NOMO-1 treated with DMSO at 0.1 percent for 48 hours (cell line): Measurements from ENCODE around the gene THOC7.
A peak's percentile ranks its signal among the peaks of the same experiment; 100 is the strongest.

Experiments used
- DNase-seq: peaks from one replicate; lab custom pipeline; 2025; ENCODE audit not compliant: unreplicated experiment; lab: John Stamatoyannopoulos, UW

THOC7 gene

DNA sequence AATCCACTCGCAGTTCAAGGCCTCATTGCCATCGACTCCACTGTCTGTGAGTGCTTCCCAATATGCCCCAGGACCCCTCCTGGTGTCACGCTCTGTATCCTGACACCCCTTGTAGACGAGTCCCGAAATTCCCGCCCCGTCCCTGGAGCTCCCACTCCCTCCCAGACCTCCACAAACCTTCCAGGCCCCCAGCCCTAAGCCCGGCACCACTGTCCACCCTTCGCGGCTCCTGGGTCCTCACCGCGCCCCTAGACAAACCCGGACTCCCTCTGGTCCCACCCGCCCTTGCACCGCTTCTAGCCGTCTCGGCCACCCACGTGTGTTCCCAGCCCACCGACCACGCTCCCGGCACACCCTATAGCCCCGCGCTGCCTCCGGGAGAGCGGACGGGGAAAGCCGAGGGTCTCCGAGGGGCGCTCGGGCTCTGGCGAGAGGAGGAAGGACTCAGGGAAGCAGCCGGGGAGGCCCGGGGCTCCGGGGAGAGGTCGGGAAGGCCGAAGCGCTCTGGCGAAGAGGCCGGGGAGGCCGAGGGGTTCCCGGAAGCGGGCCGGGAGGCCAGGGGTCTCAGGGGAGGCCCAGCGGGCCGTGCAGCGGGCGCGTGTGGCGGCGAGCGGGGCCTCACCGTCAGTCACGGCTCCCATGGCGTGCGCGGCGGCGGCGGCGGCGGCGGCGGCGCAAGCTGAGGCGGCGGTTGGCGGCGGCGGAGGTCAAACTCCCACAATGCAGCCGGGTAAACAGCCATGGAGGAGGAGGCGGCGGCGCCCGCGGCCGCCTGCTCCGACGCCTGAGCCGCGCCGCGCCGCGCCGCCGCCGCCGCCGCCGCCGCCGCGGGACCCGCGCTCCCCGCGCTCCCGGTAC is at the start of gene THOC7, which contains the start of gene ATXN7:
THOC7 (minus strand) TSS at position 656 of the 858 bp plus-strand sequence; CDS start at position 641, 15 bp downstream.
ATXN7 (plus strand) TSS at position 718 of the 858 bp plus-strand sequence. CDS start 48,732 bp downstream, outside the sequence.
- peak; percentile 41 for DNase-seq

DNA sequence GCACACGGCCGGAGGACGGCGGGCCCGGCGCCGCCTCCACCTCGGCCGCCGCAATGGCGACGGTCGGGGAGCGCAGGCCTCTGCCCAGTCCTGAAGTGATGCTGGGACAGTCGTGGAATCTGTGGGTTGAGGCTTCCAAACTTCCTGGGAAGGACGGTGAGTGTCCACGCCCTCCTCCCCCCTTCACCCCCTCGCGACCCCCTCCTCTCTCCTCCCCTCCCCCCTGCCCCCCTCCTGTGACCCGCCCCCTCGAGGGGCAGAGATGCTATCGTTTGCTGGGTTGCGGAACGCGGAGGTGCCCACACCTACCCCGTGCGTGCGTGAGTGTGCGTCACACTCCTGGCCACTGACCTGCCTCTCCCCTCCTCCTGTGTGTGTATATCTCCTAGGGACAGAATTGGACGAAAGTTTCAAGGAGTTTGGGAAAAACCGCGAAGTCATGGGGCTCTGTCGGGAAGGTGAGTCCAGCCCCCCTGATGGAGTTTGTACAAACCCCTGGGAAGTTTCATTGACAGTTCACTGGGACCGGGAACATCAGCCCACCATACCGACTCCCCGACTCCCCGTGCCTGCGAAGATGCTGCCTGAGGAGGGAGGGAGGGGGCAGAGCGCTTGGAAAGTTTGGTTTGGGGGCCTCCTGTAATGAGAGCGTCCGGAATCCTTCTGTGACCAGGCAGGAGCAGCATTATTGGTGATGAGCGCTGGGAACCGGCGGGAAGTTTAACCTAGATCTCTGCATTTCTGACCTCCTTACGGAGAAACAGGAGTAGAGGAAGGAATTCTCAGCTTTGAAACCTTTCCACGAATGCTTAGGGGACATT is 49.4 kb upstream of the THOC7 start:
- DNase-seq, result no peak

DNA sequence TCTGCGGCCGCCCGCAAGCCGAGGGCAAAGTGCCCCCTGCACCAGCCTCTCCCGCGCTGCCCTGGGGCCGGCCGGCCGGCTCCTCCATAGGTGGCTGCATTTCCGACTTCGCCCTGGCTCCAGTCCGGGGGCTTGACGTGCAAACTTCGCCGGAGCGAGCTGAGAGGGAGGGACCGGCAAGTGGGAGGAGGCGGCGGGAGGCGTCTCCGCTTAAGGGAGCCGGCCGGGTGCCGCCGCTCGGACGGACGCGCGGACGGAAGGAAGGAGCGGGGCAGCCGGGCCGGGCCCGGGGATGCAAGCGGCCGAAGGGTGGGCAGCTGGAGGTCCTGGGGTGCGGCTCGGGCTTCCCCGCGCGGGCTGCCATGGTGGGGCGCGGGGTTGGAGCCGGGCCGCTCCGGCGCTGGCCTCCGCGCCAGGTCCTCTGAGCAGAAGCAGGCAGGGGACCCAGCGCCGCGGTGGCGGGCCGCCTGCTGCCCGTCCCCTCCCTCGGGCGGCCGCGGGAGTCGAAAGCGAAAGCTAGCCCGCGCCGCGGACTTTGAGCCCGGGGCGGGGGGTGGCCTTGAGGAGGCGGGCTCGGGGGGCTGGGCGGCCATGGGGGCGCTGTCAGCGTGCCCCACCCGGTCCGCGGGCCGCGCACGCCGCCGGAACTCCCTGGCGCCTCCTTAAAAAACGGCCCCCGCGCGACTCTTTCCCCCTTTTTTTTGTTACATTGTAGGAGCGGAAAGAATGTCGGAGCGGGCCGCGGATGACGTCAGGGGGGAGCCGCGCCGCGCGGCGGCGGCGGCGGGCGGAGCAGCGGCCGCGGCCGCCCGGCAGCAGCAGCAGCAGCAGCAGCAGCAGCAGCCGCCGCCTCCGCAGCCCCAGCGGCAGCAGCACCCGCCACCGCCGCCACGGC is 48.5 kb upstream of the THOC7 start, which contains the start of gene SCAANT1:
SCAANT1 (minus strand) TSS at position 511 of the 895 bp plus-strand sequence.
- peak; percentile 81 for DNase-seq

DNA sequence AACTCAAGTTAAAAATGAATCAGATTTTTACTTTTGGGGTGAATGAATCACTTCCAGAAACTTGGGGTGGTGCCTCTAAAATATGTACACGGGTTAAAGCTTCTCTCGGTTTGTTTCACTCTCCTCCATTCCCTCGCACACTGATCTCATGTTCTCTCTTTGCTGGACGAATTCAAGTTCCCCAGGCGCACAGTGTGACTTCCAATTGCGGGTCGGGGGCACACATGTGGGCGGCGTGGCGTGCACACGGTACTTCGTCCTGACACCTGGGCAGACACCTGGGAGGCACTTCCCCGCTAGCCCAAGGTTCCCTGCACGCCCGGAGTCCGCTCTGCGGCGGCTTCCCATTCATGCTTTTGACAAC is 47.9 kb upstream of the THOC7 start:
- DNase-seq, result no peak

DNA sequence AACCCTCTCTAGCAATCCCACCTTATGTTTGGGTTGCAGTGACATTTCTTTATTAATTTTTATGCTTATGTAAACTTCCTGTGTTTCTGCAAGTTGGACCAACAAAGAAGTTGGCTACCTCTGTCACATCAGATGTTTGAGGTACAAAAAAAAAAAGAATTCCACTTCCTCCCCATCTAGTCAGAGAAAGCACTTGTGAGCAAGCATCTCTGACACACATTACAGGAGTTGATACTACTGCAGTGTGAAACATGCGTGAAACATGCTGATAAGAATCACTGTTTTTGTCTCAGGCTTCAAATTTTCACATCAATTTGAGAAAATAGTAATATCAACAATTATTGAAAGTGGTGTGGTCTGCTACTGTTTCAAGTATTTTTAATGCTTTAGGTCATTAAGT is 47.3 kb upstream of the THOC7 start:
- no peak for DNase-seq

DNA sequence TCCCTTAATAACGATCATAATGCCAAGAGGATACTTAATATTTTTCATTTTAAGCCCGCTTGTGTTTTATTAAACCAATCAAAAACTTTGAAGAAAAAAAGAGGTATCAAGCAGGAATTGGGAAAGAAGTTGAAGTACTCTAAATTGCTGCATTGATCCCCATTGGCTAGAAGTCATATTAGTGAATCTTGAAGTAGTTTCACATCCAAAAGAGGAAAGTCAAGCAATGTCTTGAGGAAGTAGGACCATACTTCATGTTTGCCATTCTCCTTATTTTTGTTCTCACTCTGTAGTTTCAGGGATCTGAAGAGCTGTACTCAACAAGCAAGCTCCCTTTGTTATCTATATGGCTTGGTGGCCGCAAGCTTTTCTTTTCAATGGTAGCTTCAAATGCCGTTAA is 46.4 kb upstream of the THOC7 start:
- peak; percentile 24 for DNase-seq

DNA sequence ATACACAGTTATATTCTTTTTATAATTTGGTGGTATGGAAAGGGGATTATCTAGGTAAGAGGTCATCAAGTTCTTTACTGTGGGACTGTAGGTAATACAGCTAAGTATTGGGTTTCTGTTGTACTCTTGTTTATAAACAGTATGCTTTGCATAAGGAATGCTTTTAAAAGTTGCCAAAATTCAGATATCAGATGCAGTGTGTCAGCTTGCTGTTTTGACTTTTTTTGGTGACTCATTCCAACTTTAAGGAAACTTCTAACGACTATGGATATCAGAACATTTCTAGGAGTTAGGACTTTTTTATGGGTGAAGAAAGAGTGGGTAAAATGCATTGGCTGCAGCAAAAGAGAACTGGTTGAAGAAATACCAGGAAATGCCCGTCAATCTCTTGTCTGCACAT is 45.8 kb upstream of the THOC7 start:
- no peak for DNase-seq

DNA sequence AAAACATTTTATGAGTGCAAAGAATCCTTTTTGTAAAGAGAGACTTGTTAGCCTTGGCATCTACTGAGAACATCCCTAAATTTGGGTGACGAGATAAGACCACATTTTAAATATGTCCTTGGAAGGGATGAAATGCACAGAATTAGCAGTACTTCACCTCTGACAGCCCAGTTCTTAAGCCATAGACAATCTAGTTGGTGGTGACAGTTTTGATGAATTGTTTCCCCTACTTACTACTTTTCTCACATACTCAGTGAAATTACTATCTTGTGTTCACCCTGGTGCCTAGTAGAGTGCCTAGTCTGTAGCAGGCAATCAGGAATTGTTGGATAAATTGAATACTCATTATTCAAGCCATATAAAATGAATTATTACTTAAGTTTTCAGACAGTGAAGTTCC is 45.2 kb upstream of the THOC7 start:
- no peak for DNase-seq

DNA sequence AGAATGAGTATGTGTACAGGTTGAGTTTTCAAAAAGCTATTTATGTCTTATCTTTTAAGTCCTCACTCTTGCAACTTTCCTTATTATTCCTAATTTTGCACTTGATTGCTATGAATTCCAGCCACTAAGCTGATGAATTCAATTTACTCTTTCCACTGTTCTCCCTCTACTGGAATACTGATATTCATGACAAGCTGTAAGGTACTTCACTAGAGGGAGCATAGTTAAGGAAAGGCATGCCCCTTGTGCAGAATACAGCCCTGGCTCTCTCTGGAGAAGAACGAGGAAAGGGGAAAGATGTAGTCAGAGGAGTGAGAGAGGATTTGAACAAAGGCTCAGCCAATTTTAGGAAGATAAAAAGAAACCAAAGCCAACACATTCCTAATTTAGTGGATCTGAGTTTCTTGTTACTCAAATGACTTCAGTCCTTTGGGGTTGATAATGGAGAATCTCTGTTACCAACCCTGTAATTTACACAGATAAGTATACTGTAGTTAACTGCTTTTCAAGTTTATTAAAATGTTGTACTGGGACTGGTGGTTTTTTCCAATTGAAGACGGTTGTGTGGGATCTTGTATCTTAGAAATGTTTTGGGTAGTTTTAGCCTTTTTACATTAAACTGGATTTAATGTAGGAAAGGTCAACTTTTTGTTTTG is 44.6 kb upstream of the THOC7 start:
- no peak for DNase-seq

DNA sequence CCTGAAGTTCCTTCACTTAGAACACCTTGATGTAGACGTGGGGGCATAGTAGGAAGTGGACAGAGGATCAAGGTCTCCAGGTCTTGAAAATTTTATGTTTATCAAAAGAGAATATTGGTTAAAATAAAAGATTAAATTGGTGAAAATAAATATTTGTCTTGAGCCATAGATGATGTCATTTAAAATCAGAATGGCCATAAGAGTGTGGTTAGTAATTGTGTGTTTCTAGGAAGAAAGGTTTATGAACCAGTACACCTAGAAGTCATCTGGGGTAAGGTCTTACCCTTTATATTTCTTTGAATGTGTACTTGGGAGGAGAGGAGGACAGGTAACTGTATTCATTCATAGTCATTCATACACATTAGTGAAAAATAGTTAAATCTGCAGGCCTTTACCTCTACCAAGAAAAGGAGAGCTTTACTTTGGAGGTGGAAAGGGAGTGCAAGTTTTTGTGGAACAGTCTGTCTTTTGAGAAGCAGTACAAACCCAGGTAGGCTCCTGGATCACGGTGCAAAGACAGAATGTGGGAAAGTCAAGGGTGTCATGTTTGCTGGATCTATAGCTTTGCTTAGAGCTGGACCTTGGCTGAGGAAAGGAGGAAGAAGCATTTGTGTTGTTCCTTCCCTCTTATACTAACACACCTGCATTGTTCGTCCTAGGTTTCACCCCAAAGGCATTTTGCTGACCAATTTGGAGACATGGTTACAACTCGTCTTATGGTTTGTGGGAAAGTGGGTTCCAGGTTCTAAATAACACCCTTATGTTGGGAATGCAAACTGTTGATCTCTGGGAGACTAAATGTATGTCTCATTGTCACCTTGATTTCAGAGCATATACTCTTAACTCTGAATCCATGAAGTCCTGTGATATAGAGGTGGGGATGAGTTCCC is 42.4 kb upstream of the THOC7 start:
- no peak for DNase-seq

DNA sequence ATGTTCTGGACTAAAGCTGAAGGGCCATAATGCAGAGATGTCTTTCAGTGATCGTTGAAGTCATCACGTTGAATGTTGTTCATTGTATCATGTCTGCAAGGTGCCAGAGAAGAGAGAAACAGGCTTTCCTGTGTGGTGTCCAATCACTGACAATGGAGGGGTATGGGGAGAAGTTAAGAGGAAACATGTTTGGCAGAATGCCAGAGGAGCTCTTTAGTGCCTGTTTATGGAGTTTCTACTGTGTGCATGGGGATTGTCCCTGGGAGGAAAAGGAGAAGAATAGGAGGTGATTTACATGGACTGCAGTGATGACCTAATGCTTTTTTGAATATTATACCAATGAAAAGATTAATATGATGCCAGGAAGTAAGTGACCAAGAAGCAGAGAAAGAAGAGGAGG is 36.9 kb upstream of the THOC7 start:
- DNase-seq, result no peak

DNA sequence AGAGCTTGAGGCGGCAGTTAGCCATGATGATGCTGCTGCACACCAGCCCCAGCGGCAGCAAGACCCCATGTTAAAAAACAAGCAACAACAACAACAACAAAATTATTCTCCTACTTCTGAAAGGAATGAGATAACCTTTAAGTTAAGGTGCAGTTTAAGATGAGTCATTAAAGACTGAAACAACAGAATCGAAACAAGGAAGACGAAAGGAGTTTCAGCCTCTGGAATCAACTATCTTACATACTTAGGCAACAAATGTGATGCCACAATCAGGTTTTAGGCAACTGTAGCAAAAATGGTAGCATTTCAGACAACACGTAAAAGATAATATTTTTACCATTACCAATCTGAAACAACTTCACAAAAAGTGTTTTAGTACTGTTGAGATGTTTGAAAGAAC is 36.4 kb upstream of the THOC7 start:
- no peak for DNase-seq

DNA sequence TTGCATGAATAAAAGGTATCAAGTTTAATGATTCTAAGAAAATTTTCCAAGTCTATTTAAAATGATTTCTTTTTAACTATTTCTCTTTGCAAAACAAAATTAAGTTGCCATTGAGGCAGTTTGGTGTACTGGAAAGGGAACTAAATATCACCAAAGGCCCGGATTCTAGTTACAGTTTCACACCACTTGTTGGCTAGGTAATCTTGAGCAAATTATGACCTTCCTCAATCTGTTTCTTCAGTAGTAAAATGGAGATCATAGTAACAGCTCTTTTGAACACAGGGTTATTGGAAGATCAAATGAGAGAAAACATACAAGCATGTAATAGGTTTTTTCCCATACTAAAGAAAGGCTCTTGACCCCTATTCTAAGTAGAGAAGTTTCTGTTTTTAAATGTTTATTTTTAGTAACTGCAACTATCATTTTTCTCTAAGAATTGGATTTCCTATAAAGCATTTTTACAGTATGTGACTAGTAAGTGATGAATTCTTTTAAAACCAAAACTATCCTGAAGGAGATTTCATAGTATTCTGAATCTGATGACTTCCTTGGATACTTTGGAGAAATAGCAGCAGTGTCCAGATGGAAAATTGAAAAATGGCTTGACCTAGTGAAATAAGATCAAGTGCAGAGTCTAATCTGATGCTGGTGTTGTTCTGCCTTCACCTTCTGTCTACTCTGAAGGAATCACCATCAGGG is 32.9 kb upstream of the THOC7 start:
- DNase-seq, result peak; percentile 34

DNA sequence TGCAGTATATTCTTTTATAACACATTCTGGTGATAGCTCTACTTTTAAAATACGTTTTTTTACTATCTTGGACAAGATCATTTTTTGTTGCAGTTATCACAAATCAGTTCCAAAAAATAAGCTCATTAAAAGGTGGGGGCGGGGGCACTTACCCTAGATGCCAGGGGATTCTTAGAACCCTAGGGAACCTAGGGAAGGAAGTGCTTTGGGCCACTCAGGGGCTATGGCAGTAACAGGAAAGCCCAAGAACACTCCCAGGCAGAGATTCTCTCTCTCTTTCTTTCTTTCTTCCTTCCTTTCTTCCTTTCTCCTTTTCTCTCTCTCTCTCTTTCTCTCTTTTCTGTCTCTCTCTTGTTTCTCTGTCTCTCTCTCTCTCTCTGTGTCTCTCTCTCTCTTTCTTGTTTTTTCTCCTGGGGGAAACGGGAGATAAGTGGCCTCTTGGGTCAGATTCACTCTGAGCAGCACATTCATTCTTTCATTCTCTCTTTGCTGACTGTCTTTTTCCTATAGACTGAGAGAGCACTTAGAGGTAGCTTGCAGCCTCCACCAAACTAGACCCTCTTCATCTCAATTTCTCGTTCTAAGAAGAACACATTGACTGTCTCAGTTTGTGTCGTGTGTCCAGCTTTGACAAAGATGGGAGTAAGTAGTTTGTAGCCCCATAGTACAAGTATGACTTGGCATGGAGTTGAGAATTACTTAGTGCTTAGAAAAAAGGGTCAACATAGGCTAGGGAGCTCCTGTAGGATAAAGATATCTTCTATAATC is 32.0 kb upstream of the THOC7 start:
- no peak for DNase-seq

DNA sequence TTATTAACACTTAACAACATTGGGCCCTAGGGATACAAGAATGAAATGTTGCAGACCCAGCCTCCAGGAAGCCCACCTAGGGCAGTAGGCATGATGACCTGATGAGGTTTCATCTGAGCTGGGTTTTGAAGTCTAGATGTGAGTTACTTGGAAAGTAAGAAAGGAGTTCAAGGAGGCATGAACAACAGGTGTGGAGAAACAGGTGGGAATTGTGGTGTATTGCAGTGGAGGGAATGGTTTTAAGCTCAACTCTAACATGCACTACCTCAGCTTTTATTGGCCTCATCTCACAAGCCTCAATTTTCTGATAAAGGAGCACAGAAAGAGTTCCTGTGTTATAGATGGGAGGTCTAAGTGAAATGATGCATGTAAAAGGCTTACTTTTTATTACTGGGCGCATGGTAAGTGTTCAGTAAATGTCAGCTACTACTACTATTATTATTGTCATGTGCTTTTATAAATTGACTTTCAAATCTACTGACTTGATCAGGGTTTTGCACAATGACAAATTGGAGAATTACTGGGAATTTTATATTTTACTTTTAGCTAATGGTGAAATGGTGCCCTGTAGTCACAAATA is 29.3 kb upstream of the THOC7 start:
- no peak for DNase-seq

DNA sequence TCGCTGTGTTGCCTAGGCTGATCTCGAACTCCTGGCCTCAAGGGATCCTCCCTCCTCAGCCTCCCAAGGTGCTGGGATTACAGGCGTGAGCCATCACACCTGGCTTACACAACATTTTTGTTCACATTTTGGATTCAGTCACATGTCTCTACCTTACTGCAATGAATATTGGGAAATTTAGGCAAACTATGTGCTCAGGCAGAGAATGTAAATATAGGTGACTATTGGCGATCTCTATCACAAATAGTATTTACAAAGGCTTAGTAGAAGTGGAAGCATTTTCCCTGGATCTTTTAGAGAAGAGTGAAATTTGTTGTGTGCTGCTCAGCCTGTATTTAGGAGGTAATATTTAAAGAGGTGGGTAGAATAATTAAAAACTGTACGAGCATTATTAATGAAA is 27.9 kb upstream of the THOC7 start:
- DNase-seq, result no peak

DNA sequence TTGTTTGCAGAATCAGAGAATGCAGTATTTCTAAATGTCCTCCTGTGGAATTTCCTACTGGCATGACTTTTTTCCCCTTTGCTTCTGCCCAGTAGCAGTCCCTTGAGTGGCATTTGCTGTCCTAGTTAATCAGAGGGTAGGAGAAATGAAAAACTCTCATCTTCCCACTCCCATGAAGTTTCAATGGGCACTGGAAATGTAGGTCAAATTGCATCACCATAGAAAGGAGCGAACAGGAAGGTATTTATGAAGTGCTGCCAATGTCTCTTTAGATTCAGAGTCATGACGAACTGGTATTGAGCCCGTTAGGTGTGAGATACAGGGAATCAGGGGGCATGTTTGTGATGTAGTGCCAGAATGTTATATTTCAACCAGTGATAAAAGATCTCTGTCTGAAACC is 23.3 kb upstream of the THOC7 start:
- no peak for DNase-seq

DNA sequence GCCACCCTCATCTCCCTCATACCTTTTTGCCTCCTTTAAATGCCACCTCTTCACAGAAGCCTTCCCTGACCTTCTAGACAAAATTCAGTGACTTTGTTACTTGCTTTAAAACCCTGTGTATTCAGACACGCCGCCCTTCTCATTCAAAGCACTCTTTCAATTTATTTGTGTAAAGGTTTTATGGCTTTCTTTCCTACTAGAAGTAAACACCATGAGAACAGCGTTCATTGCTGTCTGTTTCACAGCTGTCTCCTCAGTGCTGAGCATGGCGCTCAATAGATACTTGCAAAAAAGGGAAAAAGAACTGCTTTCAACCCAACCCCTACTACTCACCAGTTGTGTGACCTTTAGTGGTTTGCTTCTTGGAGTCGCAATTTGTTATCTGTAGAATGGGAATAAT is 17.0 kb upstream of the THOC7 start:
- no peak for DNase-seq
